Activated T-helper 1 cell treated with anti-CD3 and anti-CD28 coated beads, Interleukin-2, amount 50 U/mL, for 16 hours (primary cell): ENCODE data around the gene DSTN.

Experiments used
- DNase-seq, 2 donors: peaks; one replicate each; pipeline ENCODE4 v3.0.0-alpha.2; 2020; ENCODE audit warnings: low read depth in 1 of 2, low spot score in 1 of 2

Gene DSTN

DNA sequence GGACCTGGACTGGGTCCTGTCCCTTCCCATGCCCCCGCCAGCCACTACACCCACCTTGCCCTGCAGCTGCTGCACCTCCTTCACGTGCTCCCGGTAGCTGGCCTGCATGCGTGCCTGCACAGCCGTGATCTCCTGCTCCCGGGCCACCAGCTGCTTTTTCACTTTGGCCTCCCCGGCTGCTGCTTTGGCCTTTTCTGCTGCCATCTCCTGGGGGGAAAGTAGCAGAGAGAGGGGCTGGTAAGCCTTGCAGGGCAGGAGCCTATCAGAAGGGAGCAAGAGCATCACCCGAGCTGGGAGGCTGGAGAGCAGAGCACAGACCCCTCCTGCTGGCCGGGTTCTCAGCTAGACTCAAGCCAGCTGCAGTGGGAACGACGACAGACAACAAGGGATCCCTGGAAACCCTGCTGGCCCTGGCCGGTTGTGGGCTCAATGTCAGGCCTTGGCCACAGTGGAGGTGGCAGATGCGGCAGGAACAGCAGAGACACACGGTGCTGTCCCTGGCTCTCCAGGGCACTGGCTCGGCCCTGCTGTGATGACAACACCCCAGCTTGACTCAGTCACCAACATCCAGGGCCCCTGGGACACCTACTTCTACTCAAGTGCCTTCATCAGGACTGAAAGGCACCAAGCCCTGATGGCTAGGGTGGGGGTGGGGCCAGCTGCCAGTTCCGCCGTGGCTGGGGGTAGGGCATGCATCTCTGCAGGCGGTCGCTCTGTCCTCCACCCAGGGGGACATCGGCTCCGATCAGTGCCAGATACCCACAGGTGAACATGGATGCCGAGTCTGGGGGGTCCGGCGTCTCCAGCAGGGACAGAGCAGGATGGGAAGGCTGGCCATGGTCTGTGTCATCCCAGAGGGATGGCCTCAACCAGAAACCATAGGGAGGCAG is 66.9 kb downstream of the DSTN start:
- no peak for DNase-seq

DNA sequence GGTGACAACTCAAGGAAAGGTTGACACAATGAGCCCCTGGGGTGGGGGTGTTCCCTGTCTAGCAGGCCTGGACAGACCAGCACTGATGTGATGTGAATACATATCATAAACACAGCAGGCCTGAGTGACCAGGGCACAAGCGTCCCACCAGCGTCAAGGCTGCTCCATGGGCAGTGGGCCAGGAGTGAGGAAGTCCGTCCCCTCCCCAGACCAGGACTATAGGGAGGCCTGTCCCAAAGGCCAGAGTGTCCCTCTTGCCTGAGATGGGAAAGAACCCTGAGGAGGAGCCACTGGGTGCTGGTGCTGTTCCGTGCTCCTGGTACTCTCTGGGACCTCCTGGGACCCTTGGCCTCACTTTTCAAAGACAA is 67.5 kb downstream of the DSTN start:
- no peak for DNase-seq

DNA sequence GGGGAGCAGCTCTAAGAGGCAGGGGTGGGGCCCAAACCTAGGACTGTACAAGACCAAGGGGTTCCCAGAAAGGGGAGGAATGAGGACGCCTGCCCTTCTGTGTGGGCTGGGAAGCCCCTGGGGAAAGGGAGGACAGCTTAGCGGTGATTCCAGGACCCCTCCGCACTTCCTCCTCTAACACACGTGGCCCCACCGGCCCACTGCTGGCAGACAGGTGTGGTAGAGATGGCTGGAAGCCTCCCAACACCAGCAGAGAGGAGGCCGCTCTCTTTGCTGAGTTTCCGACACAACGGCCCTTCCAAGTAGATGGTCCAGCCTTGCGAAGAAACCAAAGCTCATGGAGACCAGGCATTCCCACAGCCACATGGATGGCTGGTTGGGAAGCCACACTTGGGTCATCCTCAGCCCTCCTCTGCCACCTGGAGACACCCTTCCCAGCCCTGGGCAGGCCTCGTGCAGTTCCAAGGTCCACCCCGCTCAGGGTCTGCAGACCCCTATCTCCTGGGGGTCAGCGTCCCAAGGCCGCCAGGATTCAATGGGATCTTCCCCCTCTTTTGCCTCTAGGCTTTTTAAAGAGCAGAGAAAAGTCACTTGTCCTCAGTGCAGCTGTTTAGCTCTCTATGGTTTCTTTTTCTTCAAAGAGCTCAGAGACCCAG is 68.2 kb downstream of the DSTN start:
- DNase-seq = no peak

DNA sequence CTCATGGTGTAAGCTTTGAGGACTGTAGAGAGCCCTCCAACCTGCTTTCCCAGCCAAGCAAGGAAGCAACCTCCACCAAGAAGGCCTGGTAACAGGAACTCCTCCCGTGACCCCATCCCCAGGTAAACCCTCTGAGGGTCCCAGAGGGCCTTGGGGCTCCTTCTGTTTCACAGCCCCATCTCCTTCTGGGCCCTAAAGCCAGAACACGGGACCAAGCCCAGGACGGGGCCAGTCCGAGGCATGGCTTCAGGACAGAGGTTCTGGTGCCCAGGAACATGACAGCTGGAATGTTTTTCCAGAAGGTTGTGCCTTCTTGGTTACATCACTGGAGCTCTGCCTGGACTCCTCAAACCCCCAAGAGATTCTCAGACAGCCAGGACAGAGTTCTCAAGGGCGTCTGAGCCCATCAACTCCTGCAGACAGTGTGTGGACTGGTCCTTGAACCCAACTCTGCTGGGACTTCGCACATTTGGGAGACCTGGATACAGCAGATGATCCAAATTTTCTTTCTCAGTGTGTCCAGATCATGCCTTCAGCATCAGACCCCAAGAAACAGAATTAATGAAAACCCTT is 69.0 kb downstream of the DSTN start:
- DNase-seq = no peak

DNA sequence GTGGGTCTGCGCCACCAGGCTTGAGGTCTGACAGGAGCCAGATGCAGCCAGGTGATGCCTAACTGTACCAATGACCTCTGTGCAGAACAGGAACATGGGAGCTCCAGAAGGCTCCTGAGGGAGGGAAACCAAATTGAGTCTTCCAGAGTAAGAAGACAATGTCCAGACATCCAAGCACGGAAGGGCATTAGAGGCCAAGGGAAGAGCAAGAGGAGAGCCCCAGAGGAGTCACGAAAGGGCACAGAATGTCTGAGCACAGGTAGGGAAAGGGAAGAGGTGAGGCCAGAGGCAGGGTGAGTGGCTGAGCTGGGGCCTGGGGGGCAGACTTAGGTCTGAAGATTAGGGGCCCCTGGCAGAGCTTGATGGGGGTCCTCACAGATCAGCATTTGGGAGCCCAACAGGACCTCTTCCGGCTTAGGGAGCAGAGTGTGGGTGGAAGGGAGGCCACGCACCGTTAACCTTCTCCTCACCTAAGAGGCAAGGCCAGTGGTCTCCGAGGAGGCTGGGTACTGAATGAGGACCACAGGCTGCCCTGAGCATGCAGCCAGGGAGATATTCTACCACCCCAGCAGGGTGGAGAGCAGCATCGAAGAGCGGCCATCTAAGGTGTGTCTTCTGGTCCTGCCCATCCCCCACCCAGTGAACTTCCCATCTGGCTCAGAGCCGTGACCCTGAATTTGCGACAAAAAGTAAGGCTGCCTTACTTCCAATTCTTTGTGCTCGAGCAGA is 70.4 kb downstream of the DSTN start:
- DNase-seq = no peak

DNA sequence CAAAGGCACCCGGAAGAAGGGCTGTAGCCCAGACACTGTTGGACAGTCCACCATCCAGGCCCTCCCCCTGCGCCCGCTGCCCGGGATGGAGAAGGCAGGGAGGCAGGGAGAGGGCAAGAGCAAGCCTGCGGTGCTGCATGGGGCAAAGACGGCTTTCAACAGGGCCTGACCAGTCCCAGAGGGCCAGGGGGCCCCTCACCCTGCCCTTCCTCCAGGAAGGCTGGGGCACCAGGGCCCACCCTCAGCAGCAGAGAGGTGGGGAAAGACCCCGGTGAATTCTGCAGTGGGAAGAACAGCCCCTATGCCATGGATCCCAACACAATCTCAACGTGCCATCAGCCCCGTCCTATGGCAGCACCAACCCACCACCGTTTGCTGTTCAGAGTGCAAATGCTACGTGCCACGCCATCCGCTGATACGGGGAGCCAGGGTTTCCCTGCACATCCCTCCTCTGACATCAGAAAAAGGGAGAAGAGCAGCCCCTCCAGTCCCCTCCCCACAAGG is 71.1 kb downstream of the DSTN start:
- DNase-seq = no peak

DNA sequence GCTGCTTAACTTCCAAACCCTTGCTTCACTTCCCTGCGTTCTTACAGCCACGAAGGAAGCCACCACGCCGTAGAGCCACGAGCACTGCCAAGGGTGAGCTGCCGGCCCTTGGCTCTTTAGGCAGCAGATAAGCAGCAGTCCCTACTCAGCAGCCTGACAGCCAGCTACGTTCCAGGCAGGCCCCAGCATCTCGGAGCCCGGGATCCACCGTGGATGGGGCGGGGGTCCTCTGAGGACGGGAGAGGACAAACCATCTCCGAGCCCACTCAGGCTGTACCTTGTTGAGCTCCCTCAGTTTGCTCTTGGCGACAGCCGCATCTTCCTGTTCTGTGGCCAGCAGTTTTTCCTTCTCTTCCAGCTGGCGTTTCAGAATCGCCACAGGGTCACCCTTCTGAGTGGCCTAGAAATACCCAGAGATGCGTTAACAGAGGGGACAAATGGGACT is 71.7 kb downstream of the DSTN start:
- no peak for DNase-seq

DNA sequence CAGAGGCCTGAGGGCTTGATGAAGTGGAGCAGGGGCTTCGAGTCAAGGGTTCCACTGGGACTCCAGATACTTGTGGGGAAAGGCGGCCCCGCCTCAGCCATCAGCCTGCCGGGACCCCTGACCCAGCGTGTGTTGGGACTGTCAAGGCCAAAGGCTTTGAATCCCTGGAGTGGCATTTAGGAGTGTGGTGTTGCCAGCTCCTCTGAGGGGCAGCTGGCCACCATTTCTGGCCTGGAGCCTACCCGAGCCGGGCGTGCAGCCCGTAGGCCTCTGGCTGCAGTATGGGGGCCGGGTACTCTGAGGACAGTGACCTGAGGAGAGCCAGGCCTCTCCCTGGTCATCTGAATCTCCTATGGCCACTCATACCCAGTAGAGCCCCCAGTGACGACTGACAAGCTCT is 72.1 kb downstream of the DSTN start:
- no peak for DNase-seq

DNA sequence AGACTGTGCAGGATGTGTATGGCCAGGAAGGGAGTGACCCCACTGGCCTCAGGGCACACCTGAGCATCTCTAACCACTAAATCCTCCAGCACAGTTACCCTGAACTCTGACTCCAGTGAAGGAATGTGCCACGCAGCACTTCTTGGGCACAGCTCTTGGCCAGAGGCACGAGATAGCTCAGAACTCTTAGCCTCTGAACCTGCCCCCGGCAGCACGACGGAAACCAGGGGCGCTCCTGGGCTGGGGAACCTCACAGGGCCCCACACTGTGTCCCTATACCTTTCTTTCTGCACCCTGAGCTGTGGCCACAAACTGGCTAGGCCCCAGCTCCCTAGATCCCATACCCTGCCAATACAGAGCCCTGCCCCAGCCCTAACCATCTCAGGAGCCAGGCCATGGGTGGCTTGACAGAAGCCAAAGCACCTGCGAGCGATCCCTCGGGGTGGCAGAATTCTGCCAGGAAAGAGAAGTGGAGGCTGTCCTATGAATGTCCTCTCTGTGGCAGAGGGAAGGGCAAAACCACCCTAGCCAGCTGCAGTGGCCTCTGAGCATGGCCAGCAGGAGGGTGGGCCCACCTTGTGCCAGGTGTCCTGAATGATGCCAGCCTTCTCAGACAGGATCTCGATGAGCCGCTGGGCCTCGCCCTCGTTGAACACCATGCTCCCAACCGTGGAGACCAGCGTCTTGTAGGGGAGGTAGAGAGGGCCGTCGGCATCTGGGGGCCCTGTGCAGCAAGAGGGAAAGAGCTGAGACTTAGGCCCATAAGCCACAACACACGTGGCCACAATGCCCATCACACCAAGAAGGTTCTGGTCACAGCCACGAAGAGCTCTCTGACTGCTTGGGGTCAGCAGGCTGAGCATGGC is 72.8 kb downstream of the DSTN start:
- no peak for DNase-seq

DNA sequence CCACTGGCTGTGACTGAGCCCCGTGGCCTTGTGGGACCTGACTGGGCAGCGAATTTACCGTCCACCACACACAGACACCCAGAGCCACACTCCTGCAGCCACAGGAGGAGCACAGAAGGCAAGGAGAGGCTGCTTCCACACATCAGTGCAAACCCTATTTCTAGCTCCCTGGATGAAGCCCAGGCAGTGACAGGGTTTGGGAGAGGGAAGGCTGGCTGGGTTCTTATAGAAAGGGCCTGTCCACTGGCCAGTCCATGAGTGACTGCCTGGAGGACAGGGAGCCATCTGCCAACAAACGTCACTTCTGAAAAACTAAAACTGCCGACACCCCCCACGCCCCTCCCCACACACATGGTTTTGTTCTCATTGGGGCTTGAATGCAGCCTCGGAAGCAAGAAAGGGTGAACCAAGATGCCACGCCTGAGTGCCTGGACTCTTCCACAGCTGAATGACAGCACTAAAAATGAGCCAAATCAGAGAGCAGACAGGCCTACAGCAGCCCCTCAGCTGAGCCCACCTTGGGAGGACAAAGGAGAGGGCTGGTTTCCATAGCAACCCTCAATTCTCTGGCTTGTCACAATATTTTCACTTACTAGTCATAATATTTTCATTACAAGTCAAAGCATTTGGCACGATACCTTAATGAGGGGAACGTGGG is 73.8 kb downstream of the DSTN start:
- DNase-seq = no peak

DNA sequence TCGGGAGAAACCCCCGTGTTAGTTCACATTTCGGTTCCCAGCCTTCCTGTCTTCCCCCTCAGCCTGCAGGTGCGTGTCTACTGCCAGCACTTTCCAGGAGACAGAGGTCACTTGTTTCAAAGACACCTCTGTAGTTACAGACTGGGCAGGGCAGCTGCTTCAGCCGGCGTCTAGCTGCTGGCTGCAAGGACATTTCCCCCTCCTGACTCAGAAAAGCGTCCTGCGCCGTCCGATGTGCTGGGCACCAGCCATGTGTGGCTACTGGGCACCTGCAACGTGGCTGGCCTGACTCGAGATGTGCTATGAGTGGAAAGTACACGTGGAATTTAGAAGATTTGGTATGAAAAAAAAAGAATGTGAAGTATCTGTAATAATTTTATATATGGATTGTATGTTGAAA is 74.6 kb downstream of the DSTN start:
- DNase-seq = no peak

DNA sequence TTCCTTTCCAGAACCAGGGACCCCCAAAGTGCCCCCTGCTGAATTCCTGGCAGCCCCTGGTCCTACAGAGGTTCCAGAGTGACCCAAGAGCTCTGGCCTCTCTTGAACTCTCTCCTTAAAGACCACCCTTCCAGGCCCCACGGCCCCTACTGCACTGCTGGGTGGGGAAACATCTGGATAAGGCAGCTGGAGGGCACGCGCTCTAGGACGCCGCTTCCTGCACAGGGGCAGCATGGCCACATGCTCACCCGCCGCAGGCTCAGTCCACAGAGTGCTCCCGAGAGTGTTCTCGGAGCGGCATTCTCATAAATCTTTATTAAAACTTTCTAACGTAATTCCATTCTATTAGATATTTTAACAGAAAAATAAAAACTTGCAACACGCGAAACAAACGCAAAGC is 75.1 kb downstream of the DSTN start:
- no peak for DNase-seq

DNA sequence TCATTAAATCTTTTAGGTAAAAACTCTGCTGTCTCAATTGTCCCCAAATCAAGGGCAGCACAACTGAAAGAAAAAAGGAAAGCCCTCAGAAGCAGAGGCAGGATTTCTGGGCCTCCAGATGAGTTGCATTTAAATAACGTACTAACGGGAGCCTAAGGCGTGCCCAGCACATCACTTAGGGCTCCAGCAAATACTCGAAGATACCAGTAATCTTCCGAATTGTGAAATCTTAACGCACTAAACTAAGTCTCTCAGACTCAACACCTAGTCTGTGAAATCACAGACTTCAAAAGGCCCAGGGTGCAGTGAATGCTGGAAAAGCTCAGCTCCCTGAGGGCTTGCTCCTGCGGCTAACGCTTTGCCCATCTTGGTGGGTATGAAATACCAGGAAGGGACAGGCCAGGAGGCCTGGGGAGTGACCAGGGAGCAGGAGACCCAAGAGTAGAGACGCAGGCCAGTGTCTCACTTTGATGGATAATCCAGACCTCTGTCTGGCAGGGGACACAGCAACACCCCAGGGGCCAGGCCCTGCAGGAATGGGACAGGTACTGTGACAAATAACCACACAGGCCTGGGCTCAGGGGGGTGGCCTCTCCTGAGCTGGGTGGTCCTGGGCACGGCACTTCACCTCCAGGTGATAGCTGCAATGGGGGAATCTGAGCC is 75.8 kb downstream of the DSTN start:
- DNase-seq = no peak

DNA sequence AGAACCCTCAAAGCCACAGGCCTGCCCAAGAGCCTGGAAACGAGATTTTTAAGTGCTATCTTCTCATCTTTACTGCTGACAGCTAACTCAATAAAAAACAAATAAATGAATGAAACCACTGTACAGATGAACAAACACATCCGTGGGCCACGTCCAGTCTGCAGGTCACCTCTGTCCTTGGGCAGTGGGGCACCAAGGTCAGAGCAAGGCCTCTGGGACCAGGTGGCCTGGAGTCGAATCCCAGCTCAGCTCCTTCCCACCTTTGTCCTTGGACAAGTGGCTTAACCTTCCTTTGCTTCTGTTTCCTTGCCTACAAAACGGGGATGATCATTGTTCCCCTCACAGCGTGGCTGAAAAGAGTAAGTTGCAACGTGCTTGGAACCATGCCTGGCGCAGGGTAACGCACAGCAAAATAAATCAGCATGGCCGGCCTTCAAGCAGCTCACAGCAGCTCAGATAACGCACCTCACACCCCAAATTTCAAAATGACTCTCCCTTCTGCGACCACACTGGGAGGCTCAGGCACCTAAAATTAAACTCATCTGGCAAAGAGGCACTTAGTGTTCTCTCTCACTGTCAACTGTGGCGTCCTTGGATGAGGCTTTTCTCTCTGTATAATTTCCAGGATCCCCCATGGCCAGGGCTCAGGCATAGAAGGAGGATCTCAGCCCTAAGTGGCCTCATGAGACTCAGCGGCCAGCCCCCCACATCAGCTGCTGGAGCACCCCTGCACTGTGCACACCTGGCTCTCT is 76.5 kb downstream of the DSTN start:
- DNase-seq = no peak

DNA sequence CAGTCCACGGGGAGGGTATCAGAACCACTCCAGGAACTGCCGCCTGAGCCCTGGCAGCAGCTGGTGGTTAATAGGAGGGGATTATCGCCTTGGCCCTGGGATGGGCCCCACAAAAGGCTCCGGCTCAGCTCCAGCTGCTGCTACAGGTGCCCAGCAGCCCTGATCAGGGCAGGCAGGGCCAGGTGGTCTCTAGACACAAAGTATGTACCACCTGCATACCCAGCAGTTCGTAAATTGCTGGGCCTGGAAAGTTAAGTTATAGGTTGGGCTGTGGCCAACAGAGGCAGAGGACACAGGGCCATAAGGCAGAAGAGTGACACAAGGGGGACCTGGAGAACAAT is 77.1 kb downstream of the DSTN start:
- DNase-seq = no peak

DNA sequence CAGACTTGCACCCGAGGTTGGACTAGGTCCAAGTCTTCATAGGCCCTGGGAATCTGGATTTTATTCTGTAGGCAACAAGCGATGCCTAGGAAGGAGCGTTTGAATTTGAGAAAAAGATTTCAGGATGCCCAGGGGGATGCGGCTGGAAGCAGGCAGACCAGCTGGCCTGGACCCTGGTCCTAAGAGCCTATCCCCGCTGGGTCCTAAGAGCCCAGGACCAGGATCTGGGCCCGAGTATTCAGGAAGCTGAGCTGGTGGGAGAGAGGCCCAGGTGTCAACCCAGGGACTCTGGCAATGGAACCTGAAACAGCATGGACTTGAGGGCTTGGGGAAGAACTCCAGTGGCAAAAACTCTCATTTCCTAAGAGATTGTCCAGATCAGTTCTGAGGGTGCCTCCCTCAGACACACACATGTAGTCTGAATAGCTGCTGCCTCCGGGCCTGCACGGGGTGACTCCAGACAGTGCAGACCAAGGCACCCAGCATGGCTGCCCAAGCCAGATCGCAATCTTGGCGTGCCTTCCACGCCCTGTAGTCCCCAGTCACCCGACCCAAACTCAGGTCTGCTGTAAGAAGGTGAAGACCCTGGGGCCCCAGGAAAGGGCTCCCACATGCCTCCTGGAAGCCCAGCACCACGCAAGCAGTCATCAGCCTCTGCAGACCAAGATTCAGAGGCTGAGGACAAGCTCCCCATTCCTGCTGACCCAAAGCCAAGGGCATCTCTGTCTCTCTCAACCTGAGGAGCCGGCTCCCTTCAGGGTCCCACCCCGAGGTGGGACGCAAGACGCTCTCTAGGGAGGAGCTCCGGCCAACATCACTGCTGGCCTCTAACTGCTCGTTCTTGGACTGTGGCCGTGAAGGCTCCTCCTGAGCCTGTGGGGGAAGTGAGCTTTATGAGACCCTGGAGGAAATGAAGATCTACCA is 77.8 kb downstream of the DSTN start:
- DNase-seq = no peak

DNA sequence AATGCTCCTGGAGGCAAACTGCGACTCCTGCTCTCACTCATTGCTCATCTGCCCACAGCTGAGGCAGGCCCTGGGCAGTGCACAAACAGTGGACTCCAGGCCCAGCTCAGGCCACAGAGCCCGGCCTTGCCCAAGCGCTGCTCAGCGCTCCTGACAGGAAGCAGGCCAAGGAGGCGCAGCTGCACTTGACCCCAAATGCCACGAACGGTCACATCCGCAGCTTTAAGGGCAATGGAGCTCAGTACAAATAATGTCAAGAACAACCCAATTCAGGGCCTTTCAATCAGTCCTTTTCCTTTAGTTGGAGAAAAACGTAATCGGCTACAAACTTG is 78.4 kb downstream of the DSTN start:
- DNase-seq = no peak
